Effector memory CD4-positive, alpha-beta T cell (primary cell): ENCODE measurements around the gene TBC1D20.

ENCODE experiments used
- DNase-seq, 3 donors: peaks; one replicate each; pipeline ENCODE4 v3.0.0-alpha.2; 2020
- H3K27ac ChIP-seq: 2 replicates; pipeline ENCODE4 v1.7.0; 2013; ENCODE audit warnings: mild to moderate bottlenecking, low read length, moderate library complexity; ENCODE audit not compliant: insufficient read depth, poor library complexity, severe bottlenecking
- H3K27me3 ChIP-seq: replicated peaks from 2 replicates; pipeline ENCODE4 v1.7.0; 2013; ENCODE audit warnings: mild to moderate bottlenecking, low read length; ENCODE audit not compliant: insufficient read depth, control insufficient read depth, poor library complexity, severe bottlenecking
- H3K36me3 ChIP-seq: 2 replicates; pipeline ENCODE4 v1.7.0; 2013; ENCODE audit warnings: mild to moderate bottlenecking, low read length, moderate library complexity; ENCODE audit not compliant: control insufficient read depth, insufficient read depth
- H3K4me1 ChIP-seq: 2 replicates; pipeline ENCODE4 v1.7.0; 2013; ENCODE audit warnings: low read length, mild to moderate bottlenecking; ENCODE audit not compliant: control insufficient read depth, insufficient read depth, poor library complexity, severe bottlenecking
- H3K4me3 ChIP-seq: 2 replicates; pipeline ENCODE4 v1.7.0; 2013; ENCODE audit warnings: low read length, low read depth, mild to moderate bottlenecking; ENCODE audit not compliant: insufficient read depth, poor library complexity, severe bottlenecking
- H3K9me3 ChIP-seq: 2 replicates; pipeline ENCODE4 v1.7.0; 2013; ENCODE audit warnings: mild to moderate bottlenecking, low read length, moderate library complexity; ENCODE audit not compliant: control insufficient read depth

Gene TBC1D20

GRCh38 chr20:431012-431904 lies 31.1 kb downstream of the TBC1D20 start:
- Histone ChIP-seq H3K36me3 (peaks cover 22% of the 10 kb centered on the region), H3K4me3 (no peak overlapping the region)

DNA sequence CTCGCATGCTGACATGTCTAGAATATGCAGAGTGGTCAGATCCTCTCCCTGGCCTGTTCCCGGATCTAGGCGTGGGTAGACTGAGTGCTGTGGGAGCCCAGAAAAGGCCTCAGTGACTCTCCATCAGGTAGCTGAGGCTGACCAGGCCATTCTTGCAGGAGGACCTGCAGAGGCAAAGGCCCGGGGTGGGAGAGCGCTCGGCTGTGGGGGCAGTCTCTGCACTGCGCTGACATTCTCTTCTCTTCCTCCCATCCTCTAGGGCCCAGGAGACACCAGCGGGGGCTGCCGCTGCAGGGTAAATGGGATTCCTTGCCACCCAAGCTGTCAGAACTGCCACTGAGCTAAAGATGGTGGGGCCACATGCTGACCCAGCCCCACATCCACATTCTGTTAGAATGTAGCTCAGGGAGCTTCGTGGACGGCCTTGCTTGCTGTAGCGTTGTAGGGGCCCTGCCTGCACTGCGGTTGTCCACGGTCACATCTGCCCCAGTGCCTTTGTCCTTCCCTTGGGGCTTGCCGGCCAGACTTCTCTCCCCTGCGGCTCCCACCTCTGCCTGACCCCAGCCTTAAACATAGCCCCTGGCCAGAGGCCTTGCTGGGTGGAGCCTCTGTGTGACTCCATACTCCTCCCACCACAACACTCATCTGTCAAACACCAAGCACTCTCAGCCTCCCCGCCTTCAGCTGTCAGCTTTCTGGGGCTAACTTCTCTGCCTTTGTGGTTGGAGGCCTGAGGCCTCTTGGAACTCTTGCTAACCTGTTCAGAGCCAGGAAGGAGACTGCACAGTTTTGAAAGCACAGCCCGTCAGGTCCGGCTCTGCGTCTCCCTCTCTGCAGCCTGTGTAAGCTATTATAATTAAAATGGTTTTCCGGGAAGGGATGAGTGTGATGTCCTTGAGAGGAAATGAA lies 32.0 kb downstream of the TBC1D20 start:
- H3K36me3 ChIP-seq = peaks cover 22% of the 10 kb centered on the region
- no peak for DNase-seq

More at GRCh38 chr20:431012-431904, 31.1 kb downstream of the TBC1D20 start:
- H3K27me3 ChIP-seq = no peaks in the 10 kb centered on the region
- DNase-seq = no peak
- peaks cover 17% of the 10 kb centered on the region for H3K4me1 ChIP-seq
- no peaks in the 10 kb centered on the region for H3K9me3 ChIP-seq
- no peak overlapping the region for H3K27ac ChIP-seq

GRCh38 chr20:428658-429200 lies 33.6 kb downstream of the TBC1D20 start:
- Histone ChIP-seq H3K27me3 (no peaks in the 10 kb centered on the region), H3K27ac (no peak overlapping the region), H3K36me3 (peaks cover 31% of the 10 kb centered on the region), H3K4me3 (no peak overlapping the region), H3K9me3 (no peaks in the 10 kb centered on the region), H3K4me1 (peaks cover 10% of the 10 kb centered on the region)
- DNase-seq = no peak

More for the DNA sequence above, 32.0 kb downstream of the TBC1D20 start:
- Histone ChIP-seq H3K4me3 (no peak overlapping the region), H3K9me3 (no peaks in the 10 kb centered on the region), H3K27ac (no peak overlapping the region), H3K27me3 (no peaks in the 10 kb centered on the region), H3K4me1 (peaks cover 17% of the 10 kb centered on the region)

DNA sequence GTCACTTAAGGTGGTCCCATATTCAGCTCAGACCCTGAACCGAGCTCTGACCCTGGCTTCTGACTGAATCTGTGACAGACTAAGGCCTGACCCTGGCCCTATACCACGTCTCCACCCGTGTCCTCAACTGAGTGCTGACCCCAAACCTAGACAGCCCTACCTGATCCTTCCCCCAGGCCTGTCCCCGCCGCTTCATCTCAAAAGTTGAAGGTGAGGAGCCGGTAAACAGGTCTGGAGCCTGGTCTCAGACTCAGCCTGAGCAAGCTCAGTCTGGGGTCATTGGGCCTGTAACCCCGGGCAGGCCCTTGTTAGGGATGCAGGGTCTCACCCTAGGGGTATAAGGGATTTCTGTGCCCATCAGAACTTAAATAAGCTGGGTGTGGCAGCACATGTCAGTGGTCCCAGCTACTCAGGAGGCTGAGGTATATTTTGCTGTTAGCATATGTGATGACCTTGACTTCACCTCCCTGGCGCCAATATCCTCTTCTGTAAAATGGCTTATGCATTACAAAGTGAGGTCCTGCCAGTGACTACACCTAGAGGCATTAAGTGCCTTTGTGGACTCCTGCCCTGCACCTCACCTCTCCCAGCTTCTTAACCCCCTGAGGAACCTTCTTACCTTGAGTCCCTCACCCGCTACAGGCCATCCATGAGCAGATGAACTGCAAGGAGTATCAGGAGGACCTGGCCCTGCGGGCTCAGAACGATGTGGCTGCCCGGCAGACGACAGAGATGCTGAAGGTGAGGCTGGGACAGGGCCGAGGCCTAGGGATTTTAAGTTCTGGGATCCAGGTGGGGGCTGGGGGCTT lies 34.3 kb downstream of the TBC1D20 start:
- Histone ChIP-seq H3K36me3 (peaks cover 33% of the 10 kb centered on the region), H3K27ac (no peak overlapping the region)
- DNase-seq = no peak

DNA sequence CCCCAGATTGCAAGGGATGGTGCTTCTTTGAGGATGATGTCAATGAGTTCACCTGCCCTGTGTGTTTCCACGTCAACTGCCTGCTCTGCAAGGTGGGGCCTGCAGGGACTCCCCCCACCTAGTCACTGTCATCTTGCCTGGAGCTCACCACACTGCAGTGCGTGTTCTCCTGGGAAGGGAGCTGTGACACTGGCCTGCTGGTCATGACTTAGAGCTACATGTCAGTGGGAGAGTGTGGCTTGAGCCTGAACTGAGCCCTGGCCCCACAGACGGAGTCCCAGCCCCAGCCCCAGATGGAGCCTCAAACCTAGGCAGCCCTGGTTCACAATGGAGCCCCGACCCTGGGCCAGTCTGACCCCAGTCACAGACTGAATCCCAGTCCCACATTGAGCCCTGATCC lies 34.9 kb downstream of the TBC1D20 start:
- no peak overlapping the region for H3K4me3 ChIP-seq
- peaks cover 32% of the 10 kb centered on the region for H3K36me3 ChIP-seq
- H3K4me1 ChIP-seq = no peaks in the 10 kb centered on the region
- no peaks in the 10 kb centered on the region for H3K27me3 ChIP-seq
- no peak overlapping the region for H3K27ac ChIP-seq
- no peak for DNase-seq
- no peaks in the 10 kb centered on the region for H3K9me3 ChIP-seq

More for the DNA sequence above, 34.3 kb downstream of the TBC1D20 start:
- Histone ChIP-seq H3K9me3 (no peaks in the 10 kb centered on the region), H3K4me3 (no peak overlapping the region), H3K27me3 (no peaks in the 10 kb centered on the region), H3K4me1 (peaks cover 3% of the 10 kb centered on the region)

GRCh38 chr20:426566-426965 lies 35.8 kb downstream of the TBC1D20 start:
- Histone ChIP-seq H3K4me1 (no peaks in the 10 kb centered on the region), H3K27me3 (no peaks in the 10 kb centered on the region), H3K9me3 (no peaks in the 10 kb centered on the region), H3K36me3 (peaks cover 37% of the 10 kb centered on the region), H3K4me3 (no peak overlapping the region), H3K27ac (no peak overlapping the region)
- no peak for DNase-seq

DNA sequence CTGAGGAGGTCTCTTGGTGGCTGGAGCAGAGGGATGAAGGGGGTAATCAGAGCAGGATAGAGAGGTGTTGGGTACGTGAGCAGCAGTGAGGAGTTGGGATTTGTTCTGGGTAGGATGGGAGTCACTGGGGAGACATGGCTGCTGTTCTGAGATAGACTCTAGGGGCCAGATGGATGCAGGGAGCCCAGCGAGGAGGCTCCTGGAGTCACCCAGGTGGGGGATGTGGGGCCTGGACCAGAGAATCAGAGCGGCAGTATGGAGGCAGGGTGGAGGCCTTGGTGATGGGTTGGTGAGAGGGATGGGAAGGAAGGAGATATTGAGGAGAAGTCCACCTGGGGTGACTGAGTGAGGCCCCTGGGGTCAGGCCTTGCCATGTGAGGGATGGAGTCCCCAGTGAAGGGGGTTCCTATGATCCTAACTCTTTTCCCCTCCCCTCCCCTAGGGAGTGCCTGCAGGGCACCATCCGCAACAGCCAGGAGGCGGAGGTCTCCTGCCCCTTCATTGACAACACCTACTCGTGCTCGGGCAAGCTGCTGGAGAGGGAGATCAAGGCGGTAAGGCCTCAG lies 40.6 kb downstream of the TBC1D20 start:
- Histone ChIP-seq H3K9me3 (no peaks in the 10 kb centered on the region), H3K36me3 (peaks cover 55% of the 10 kb centered on the region), H3K27ac (no peak overlapping the region), H3K4me3 (no peak overlapping the region), H3K4me1 (no peaks in the 10 kb centered on the region), H3K27me3 (no peaks in the 10 kb centered on the region)
- no peak for DNase-seq

- Histone ChIP-seq H3K27me3 (no peaks in the 10 kb centered on the region), H3K4me1 (no peaks in the 10 kb centered on the region), H3K9me3 (no peaks in the 10 kb centered on the region), H3K36me3 (peaks cover 58% of the 10 kb centered on the region), H3K27ac (no peak overlapping the region), H3K4me3 (no peak overlapping the region)
- no peak for DNase-seq
These were observed 41.4 kb downstream of the TBC1D20 start for GRCh38 chr20:420721-421574.
